ENCODE results near the gene DMRTB1.

The DMRTB1 gene

DNA sequence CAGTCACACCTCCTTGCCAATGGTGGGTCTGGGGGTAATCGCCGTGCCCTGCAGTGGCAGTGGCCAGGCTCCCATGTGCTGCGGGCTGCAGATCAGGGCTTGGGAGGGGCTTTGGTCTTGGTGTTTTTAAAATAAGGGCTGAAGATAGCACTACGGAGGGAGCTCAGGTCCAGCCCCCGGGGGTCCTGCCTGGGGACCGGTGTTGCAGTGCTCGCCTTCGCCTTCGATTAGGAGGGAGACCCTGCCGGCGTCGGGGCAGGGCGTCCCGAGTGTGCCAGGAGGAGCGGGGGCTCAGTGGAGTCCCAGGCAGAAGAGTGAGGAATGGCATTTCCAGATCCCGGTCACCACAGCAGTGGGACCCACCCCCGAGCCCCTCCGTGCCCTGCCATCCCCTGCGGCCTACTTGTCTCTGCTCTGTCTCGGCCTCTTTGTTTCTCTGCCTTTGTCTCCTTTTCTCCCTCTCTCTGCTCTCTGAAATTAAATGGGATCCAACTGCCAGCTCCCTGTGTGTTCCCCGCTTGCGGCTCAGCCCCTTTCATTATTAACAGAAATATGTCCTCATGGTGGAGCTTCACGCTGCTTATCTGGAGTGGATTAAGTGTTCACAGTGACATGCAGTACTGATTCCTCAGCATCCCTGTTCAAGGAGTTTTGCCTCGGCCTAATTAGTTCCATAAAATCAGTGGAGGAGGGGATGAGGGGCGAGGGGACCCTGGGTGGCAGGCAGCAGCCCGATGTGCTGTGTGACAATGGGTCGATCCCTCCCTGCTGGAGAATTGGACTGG is 44.4 kb downstream of the DMRTB1 start:
- DNase-seq (ENCODE audit: low read depth) = no peak
- H3K4me3 ChIP-seq (ENCODE audit: control insufficient read depth, low read depth, low read length) = no peak overlapping the region
- TF ChIP-seq, protein P1, sequence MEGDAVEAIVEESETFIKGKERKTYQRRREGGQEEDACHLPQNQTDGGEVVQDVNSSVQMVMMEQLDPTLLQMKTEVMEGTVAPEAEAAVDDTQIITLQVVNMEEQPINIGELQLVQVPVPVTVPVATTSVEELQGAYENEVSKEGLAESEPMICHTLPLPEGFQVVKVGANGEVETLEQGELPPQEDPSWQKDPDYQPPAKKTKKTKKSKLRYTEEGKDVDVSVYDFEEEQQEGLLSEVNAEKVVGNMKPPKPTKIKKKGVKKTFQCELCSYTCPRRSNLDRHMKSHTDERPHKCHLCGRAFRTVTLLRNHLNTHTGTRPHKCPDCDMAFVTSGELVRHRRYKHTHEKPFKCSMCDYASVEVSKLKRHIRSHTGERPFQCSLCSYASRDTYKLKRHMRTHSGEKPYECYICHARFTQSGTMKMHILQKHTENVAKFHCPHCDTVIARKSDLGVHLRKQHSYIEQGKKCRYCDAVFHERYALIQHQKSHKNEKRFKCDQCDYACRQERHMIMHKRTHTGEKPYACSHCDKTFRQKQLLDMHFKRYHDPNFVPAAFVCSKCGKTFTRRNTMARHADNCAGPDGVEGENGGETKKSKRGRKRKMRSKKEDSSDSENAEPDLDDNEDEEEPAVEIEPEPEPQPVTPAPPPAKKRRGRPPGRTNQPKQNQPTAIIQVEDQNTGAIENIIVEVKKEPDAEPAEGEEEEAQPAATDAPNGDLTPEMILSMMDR (IDR thresholded peaks at IDR 0.05; ENCODE audit: control insufficient read depth, insufficient read depth, low read depth, low read length, missing control alignments) = no peak

DNA sequence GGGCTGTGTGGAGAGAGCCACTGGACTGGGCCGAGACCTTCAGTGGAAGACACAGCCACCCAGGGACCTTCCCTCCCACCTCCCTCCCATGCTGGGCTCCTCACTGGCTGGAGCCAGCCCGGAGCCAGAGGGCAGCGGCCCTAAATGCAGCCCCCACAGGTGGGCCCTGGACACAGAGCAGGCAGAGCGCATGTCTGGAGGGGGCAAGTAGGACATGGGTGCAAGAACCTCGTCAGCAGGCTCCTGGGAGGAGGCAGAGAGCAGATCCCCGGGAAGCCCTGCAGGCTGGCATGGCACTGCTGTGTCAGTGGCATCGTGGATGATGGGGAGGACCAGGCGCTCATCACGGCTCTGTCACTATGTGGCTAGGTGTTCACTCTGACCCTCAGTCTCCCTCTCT is 45.7 kb downstream of the DMRTB1 start:
- no peak overlapping the region for H3K4me3 ChIP-seq (ENCODE audit: control insufficient read depth, low read depth, low read length)
- DNase-seq (ENCODE audit: low read depth) = no peak
- TF ChIP-seq, protein P1 (IDR thresholded peaks at IDR 0.05; ENCODE audit: control insufficient read depth, insufficient read depth, low read depth, low read length, missing control alignments) = no peak

DNA sequence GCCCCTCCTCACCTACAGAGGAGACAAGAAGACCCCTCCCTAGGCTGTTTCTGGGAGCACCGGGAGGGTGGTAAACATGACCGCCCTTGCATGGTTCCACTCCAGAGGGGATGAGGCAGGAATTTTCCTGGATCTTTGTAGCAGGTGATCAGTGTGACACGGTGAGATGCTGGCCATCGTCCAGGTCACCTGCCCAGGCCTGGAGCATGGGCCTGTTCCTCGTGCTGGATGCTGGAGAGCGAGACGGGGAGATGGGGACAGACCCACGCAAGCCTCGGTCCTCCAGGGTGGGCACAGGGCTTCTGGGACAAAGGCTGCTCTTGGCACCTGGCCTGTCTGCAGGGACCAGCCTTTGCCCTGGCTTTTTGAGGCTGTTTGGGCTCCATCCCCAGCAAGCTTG is 46.2 kb downstream of the DMRTB1 start:
- no peak overlapping the region for H3K4me3 ChIP-seq (ENCODE audit: control insufficient read depth, low read depth, low read length)
- TF ChIP-seq, protein P1 (IDR thresholded peaks at IDR 0.05; ENCODE audit: control insufficient read depth, insufficient read depth, low read depth, low read length, missing control alignments) = no peak
- no peak for DNase-seq (ENCODE audit: low read depth)

DNA sequence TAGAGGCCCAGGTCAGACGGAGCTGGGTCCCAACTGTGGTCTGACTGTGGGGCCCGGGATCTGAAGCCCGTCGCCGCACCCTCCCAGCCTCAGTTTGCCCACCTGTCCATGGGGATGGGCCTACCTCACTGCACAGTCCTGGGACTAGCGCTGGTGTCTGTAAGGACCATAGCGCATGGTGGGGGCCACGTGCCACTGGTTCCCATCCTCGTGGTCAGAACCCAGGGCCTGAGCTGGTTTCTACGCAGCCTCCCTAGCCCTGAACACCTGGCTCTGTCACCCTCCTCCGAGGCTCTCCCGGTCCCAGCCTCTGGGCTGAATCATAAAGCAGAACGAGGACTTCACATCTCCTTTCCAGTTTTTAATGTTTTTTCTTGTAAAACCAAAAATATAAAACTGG is 46.7 kb downstream of the DMRTB1 start:
- TF ChIP-seq, protein P1 (IDR thresholded peaks at IDR 0.05; ENCODE audit: control insufficient read depth, insufficient read depth, low read depth, low read length, missing control alignments) = no peak
- no peak overlapping the region for H3K4me3 ChIP-seq (ENCODE audit: control insufficient read depth, low read depth, low read length)
- DNase-seq (ENCODE audit: low read depth) = no peak

DNA sequence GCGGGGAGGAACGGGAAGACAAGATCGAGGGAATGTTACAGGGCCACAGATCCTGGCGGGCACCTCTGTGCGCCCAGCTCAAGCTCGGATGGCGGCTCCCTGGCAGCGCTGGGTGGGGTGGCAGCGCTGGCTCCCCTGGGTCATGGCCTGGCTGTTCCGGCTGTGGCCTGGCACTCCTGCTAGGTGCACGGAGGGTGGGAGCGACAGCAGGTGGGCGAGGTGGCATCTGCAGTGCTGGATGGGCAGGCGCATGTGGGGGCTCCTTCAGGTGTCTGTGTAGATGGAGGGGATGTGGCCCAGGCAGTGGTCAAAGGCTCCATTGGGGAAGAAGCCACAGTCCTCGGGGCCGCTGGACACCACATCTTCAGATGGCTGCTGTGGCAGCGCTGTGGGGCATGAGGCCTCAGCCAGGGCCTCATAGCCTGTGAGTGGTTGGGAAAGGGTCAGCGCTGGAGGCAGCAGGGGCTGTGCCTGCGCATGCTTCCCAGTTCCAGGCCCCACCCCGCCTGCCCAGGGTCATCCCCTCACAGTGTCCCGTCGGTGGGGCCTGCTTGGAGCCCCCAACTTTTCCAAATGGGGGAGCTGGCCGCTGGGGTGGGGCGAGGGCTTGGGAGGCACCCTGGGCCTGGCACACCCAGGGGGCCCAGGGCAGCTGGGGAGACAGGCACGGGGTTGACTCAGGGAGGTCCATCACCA is 47.3 kb downstream of the DMRTB1 start:
- no peak for DNase-seq (ENCODE audit: low read depth)
- H3K4me3 ChIP-seq (ENCODE audit: control insufficient read depth, low read depth, low read length) = no peak overlapping the region
- TF ChIP-seq, protein P1 (IDR thresholded peaks at IDR 0.05; ENCODE audit: control insufficient read depth, insufficient read depth, low read depth, low read length, missing control alignments) = no peak

DNA sequence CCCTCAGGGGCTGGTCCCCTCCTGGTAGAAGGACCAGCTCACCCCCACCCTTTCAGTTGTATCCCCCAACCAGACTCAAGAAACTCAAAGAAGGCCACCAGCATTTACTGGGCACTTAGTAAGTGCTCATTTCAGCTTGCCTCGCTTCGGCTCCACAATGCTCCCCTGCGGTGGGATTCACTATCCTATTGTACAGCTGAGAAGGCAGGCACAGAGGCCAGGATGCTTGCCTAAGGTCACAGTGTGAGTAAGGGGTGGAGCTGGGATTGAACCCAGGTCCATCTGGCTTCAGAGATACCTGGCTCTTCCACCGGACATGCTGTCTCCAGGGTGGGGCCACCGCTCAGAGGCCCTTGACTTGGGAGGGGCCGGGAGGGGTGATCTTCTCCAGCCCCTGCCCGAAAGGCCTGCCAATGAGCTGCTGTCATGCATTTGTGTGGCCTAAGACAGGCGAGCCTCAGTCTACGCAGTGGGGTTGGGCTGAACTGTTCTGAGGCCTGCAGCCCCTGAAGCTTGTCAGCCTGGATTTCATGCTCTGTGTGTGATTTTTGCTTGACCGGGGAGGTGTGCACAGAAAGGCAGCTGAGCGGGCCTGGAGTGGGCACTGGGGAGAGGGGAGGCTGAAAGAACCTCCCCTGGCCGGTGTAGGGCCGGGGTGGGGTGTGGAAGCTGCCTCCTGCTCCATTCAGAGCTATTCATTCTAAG is 48.1 kb downstream of the DMRTB1 start:
- TF ChIP-seq, protein P1 (IDR thresholded peaks at IDR 0.05; ENCODE audit: control insufficient read depth, insufficient read depth, low read depth, low read length, missing control alignments) = no peak
- DNase-seq (ENCODE audit: low read depth) = no peak
- no peak overlapping the region for H3K4me3 ChIP-seq (ENCODE audit: control insufficient read depth, low read depth, low read length)
